HG02884 (cell line): Measurements from ENCODE around the gene TBC1D2B.
"Not testable (repeated sequence)": the region's sequence is repeated elsewhere in the genome, so short reads cannot be mapped to it uniquely, and the experiment has no call there.

ENCODE experiments used
- ATAC-seq: cut with Tn5 transposase; IDR thresholded peaks from one replicate; pipeline ENCODE4 v1.9.1; 2021; ENCODE audit warnings: mild to moderate bottlenecking, moderate library complexity; ENCODE audit not compliant: unreplicated experiment

TBC1D2B gene

GRCh38 chr15:77959432-77959879 lies 118.1 kb downstream of the TBC1D2B start:
- ATAC-seq, result peak; percentile 60

DNA sequence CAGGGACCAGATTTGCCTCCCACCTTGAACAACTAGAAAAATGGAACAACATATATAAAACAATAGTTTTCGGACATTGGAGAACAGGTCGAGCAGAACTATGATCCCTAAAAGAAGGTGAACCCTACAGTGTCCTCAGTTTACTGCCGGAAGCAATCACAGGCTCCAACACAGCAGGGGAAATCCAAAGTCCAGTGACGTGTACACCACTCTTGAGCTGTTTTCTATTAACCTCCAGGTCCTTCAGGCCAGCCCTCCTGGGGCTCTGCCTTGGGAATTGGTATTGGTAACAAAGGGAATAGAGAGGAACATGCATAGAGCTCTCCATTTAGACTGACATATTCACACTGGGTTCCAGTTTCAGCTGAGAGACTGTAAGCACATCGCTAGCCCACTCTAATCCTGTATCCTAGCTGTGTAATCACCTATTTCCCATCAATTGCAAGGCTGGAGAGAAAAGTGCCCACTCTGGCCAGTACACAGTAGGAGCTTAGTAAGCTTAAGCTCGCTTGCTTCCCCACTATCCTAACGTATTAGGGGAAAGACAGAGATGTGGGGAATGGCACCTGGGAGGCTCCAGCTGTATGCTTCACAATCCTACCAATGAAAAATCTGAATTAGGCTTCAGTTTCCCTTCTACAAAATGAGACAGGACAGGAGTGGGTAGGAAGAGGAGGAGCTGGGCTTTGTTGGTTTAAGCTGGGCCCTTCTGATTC lies 118.6 kb downstream of the TBC1D2B start:
- not testable (repeated sequence) for ATAC-seq

- not testable (repeated sequence) for ATAC-seq
Observed at GRCh38 chr15:77958021-77958420, 119.5 kb downstream of the TBC1D2B start.

DNA sequence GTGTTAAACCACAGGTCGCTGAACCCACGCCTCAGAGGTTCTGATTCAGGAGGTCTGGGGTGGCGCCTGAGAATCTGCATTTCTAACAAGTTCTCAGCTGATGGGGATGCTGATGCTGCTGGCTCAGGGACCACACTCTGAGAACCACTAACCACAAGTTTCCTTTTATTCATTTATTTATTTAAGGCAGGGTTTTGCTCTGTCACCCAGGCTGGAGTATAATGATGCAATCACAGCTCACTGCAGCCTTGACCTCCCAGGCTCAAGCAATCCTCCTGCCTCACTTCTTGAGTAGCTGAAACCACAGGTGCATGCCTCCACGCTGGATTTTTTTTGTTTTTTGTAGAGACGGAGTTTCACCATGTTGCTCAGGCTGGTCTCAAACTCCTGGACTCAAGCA lies 123.6 kb downstream of the TBC1D2B start:
- ATAC-seq, result not testable (repeated sequence)

DNA sequence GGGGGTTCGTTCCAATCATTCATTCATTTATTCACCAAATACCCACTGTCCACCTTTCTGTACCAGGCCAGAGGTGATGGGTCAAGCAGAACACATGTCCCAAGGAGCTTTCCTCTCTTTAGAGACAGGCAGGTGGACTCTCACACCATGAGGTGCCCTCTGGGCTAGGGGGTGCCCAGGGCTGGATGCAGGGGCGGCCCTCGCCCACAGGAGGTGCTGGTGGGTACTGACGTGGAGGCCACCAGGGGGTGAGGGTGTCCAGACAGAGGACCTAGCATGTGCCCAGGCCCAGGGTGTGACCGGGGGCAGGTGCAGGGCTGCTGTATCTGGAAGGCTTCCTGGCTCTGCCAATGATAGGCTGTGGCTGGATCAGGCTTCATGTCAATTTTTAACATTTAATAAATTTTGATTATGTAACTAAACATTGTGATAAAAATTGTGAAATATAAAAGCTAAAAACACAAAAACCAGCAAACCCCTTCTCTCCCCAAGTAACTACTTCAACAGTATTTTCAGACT lies 124.5 kb downstream of the TBC1D2B start:
- not testable (repeated sequence) for ATAC-seq

DNA sequence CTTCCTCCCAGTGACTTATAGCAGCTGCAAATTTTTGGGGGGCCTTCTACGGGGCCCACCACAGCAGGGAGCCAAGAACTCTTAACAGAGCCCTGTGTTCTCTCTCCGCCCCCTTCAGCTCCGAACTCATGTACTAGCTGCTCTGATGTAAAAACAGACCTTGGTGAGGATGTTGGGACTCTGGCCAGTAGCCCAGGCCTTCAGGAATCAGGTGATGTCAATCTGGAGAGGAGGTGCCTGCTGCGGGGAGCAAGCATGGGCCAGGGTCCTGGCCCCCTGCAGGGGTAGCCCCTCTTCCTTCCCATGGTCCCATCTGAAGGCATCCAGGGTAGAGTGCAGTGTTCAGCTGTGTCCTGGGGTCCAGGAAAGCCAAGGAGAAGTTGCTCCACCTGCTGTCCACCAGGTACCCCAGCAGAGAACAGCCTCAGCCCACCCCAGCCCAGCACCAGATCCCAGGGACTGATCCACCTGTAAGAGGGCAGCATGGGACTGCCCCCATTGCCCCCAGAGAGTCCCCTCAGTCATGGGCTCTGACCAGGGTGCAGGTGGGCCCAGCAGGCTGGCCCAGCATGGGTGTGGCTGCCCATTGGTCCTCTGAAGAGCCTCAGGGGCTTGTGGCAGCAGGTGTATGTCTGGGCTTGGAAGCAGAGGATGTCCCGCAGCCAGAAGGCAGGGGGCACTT lies 126.3 kb downstream of the TBC1D2B start:
- not testable (repeated sequence) for ATAC-seq

DNA sequence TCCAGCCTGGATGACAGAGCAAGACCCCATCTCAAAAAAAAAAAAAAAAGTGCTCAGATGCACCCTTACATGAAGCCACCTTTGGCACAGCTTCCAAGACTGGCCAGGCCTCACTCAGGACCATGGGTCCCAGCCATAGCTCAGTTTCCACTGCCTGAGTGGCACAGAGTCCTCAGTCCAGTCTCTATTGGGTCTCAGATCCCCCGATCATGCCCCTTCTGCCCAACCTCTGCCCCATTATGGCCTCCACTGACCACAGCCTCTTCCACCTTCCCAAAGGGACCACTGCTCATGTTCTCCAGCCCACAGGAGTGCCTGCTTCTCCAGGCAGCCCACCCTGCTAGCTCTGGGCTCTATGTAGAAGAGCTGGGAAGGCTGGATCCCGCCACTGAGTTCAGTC lies 127.0 kb downstream of the TBC1D2B start:
- not testable (repeated sequence) for ATAC-seq

DNA sequence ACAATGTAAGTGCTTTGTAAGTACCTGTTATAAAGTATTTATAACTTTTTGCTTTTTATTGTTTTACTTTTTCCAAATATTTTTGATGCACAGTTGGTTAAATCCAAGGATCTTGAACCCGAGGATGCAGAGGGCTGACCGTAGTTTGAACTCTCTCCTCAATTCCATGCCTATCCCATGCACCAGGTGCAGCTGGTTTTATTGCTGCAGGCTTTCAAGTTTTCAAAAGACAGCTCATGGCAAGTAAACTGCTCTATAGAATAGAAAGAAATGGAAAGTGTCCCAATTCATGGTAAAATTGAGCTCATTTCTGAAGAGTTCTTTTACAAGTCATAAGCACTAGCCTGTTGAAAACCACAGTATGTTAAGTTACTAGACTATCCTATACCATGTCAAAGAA lies 131.9 kb downstream of the TBC1D2B start:
- ATAC-seq, result no peak
